HEK293 (cell line): ENCODE measurements around the gene HMOX1.

Experiments
- KLF8 ChIP-seq: fragments of 450-650 bp; formaldehyde crosslinking; IDR thresholded peaks from 2 replicates; pipeline ENCODE4 v1.5.1; 2016; ENCODE audit warnings: missing biosample characterization, missing genetic modification characterization
- ZBTB17 ChIP-seq: fragments of 450-650 bp; formaldehyde crosslinking; IDR thresholded peaks from 2 replicates; pipeline ENCODE4 v1.5.1; 2016; ENCODE audit warnings: missing biosample characterization, missing genetic modification characterization
- ZNF335 ChIP-seq: fragments of 450-650 bp; formaldehyde crosslinking; conservative IDR thresholded peaks from 2 replicates; pipeline ENCODE4 v1.5.1; 2016; ENCODE audit warnings: missing biosample characterization, missing genetic modification characterization
- ZNF416 ChIP-seq: fragments of 450-650 bp; formaldehyde crosslinking; IDR thresholded peaks from 2 replicates; pipeline ENCODE4 v1.5.1; 2016; ENCODE audit warnings: missing biosample characterization, missing genetic modification characterization
- ZNF792 ChIP-seq: fragments of 450-650 bp; formaldehyde crosslinking; IDR thresholded peaks from 2 replicates; pipeline ENCODE4 v1.5.1; 2016; ENCODE audit warnings: missing biosample characterization, missing genetic modification characterization
- TF ChIP-seq, protein P1 (sequence below): fragments of 450-650 bp; formaldehyde crosslinking; IDR thresholded peaks from 2 replicates; pipeline ENCODE4 v1.5.1; 2016; ENCODE audit warnings: missing biosample characterization, missing genetic modification characterization

DNA sequence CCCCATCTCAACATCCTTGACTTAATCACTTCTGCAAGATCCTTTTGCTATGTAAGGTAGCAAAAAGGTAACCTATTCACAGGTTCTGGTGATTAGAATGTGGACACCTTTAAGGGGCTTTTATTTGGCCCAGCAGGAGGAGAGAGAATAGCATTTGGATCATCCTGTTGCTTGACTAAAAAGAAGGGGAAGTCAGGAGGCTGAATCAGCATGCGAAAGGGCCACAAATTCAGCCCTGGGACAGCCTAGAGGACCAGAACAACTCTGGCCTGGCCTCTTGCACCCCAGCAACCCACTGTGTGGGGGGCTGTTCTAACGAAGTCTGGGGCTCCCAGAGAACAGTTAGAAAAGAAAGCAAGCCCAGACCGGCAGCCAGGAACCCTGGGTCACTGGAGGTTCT, 3.2 kb upstream of the HMOX1 start:
- TF ChIP-seq ZNF335 (no peak), ZNF792 (tag by site-specific recombination) (no peak), ZBTB17 (tag by site-specific recombination) (no peak), KLF8 (no peak), ZNF416 (tag by site-specific recombination) (no peak)
- TF ChIP-seq, protein P1, sequence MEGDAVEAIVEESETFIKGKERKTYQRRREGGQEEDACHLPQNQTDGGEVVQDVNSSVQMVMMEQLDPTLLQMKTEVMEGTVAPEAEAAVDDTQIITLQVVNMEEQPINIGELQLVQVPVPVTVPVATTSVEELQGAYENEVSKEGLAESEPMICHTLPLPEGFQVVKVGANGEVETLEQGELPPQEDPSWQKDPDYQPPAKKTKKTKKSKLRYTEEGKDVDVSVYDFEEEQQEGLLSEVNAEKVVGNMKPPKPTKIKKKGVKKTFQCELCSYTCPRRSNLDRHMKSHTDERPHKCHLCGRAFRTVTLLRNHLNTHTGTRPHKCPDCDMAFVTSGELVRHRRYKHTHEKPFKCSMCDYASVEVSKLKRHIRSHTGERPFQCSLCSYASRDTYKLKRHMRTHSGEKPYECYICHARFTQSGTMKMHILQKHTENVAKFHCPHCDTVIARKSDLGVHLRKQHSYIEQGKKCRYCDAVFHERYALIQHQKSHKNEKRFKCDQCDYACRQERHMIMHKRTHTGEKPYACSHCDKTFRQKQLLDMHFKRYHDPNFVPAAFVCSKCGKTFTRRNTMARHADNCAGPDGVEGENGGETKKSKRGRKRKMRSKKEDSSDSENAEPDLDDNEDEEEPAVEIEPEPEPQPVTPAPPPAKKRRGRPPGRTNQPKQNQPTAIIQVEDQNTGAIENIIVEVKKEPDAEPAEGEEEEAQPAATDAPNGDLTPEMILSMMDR (tag by site-specific recombination): no peak
